H1 (cell line): ENCODE results near the gene ZC3H18. TPM values are rescaled to one million over a fixed set of nuclear protein-coding genes. Genes with fewer than 3 reads are reported as not detected.

ENCODE experiments used
- CTCF ChIA-PET: fragments of 300-600 bp; sonication (Branson Sonifier 250); formaldehyde crosslinking; loops from one replicate; lab custom pipeline; 2021; ENCODE audit not compliant: partially characterized antibody; lab: Charles Lee
- POLR2A ChIA-PET: fragments of 300-600 bp; sonication (Branson Sonifier 250); formaldehyde crosslinking; loops from one replicate; lab custom pipeline; 2021; ENCODE audit warnings: inconsistent platforms; ENCODE audit not compliant: partially characterized antibody; lab: Charles Lee
- DNase-seq, 2 experiments: peaks; one replicate each; pipeline versions ENCODE4 v3.0.0 to v3.0.0-alpha.2; 2010 to 2022; ENCODE audit warnings: low spot score in 2 of 2, low read depth in 1 of 2, mixed read lengths in 1 of 2
- FAIRE-seq: peaks from 2 replicates; lab custom pipeline; 2011; peaks lifted over from hg19 to GRCh38; lab: Jason Lieb, UNC
- H2AFZ ChIP-seq: 2 replicates; pipeline ENCODE4 v1.8.1; 2012; ENCODE audit warnings: low read length, inconsistent platforms
- H2AK5ac ChIP-seq: 2 replicates; pipeline ENCODE4 v1.6.1; 2013; ENCODE audit warnings: low read depth, low read length
- H2BK120ac ChIP-seq: replicated peaks from 2 replicates; pipeline ENCODE3; 2013; ENCODE audit warnings: low read depth, low read length, inconsistent platforms
- H2BK12ac ChIP-seq: 2 replicates; pipeline ENCODE4 v1.6.1; 2013; ENCODE audit warnings: low read depth, low read length
- H2BK15ac ChIP-seq: 2 replicates; pipeline ENCODE4 v1.6.1; 2013; ENCODE audit warnings: low read length
- H2BK20ac ChIP-seq: 2 replicates; pipeline ENCODE4 v1.6.1; 2013; ENCODE audit warnings: low read length
- H2BK5ac ChIP-seq: 2 replicates; pipeline ENCODE4 v1.6.1; 2013; ENCODE audit warnings: low read depth, low read length
- H3K14ac ChIP-seq: 2 replicates; pipeline ENCODE4 v1.6.1; 2013; ENCODE audit warnings: inconsistent platforms; ENCODE audit not compliant: insufficient read length
- H3K18ac ChIP-seq: 2 replicates; pipeline ENCODE4 v1.6.1; 2013; ENCODE audit warnings: low read length; ENCODE audit errors: extremely low read depth
- H3K23ac ChIP-seq: 2 replicates; pipeline ENCODE4 v1.6.1; 2013; ENCODE audit warnings: inconsistent platforms; ENCODE audit not compliant: insufficient read length
- H3K23me2 ChIP-seq: 2 replicates; pipeline ENCODE4 v1.6.1; 2013; ENCODE audit warnings: low read depth, low read length
- H3K27ac ChIP-seq: 2 replicates; pipeline ENCODE4 v1.6.1; 2011; ENCODE audit warnings: low read depth, low read length, inconsistent platforms
- H3K27me3 ChIP-seq, 4 experiments: replicated peaks in 1 of 4; 1 replicate in 1 of 4; 2 replicates in 3 of 4; pipeline versions ENCODE4 v1.6.1 to v1.8.1; 2011 to 2013; ENCODE audit warnings: low read length in 3 of 4, mild to moderate bottlenecking in 3 of 4, inconsistent platforms in 2 of 4, mixed read lengths in 2 of 4, moderate library complexity in 1 of 4; ENCODE audit not compliant: control insufficient read depth in 3 of 4, insufficient read depth in 3 of 4; ENCODE audit errors: extremely low read depth in 1 of 4
- H3K36me3 ChIP-seq, 4 experiments: 2 replicates each; pipeline versions ENCODE4 v1.6.1 to v1.8.1; 2011 to 2013; ENCODE audit warnings: mild to moderate bottlenecking in 4 of 4, low read length in 3 of 4, moderate library complexity in 2 of 4, control low read depth in 1 of 4, inconsistent platforms in 1 of 4; ENCODE audit not compliant: insufficient read depth in 4 of 4, control insufficient read depth in 2 of 4
- H3K4ac ChIP-seq: replicated peaks from 2 replicates; pipeline ENCODE3; 2013; ENCODE audit warnings: low read length, low read depth, mixed read lengths, inconsistent platforms; ENCODE audit not compliant: insufficient read length
- H3K4me1 ChIP-seq, 4 experiments: replicated peaks in 1 of 4; 1 replicate in 1 of 4; 2 replicates in 3 of 4; pipeline versions ENCODE4 v1.6.1 to v1.8.1; 2011 to 2013; ENCODE audit warnings: low read length in 3 of 4, inconsistent platforms in 2 of 4, mixed read lengths in 1 of 4; ENCODE audit not compliant: insufficient read depth in 4 of 4, control insufficient read depth in 3 of 4
- H3K4me2 ChIP-seq, 2 experiments: 2 replicates each; pipeline versions ENCODE4 v1.6.1 to v1.8.1; 2011 to 2013; ENCODE audit warnings: low read depth in 2 of 2, low read length in 2 of 2, control low read depth in 1 of 2, inconsistent platforms in 1 of 2, mild to moderate bottlenecking in 1 of 2; ENCODE audit not compliant: insufficient read depth in 1 of 2
- H3K4me3 ChIP-seq, 4 experiments: fragments of 200-600, 300-600 bp in 1 of 4; sonication (generic), shearing (Covaris generic), sonication (Bioruptor Twin) in 1 of 4; 2 replicates each; pipeline versions ENCODE4 v1.5.1 to v1.8.1; 2011 to 2016; ENCODE audit warnings: low read length in 4 of 4, low read depth in 3 of 4, control low read depth in 2 of 4, inconsistent platforms in 2 of 4, mild to moderate bottlenecking in 2 of 4, mixed read lengths in 1 of 4, moderate library complexity in 1 of 4; ENCODE audit not compliant: insufficient read depth in 2 of 4; ENCODE audit errors: extremely low read depth in 1 of 4
- H3K56ac ChIP-seq: replicated peaks from 2 replicates; pipeline ENCODE3; 2013; ENCODE audit warnings: low read depth, mild to moderate bottlenecking, mixed read lengths, low read length, inconsistent platforms; ENCODE audit not compliant: insufficient read length
- H3K79me1 ChIP-seq: 2 replicates; pipeline ENCODE4 v1.6.1; 2013; ENCODE audit warnings: low read depth, low read length, control low read depth
- H3K79me2 ChIP-seq, 2 experiments: 2 replicates each; pipeline versions ENCODE4 v1.6.1 to v1.8.1; 2012 to 2013; ENCODE audit warnings: low read length in 2 of 2, mild to moderate bottlenecking in 2 of 2, inconsistent platforms in 1 of 2; ENCODE audit not compliant: insufficient read depth in 2 of 2, control insufficient read depth in 1 of 2
- H3K9ac ChIP-seq, 4 experiments: replicated peaks in 1 of 4; 1 replicate in 1 of 4; 2 replicates in 3 of 4; pipeline versions ENCODE4 v1.6.1 to v1.8.1; 2011 to 2013; ENCODE audit warnings: low read depth in 3 of 4, low read length in 3 of 4, control low read depth in 2 of 4, mild to moderate bottlenecking in 2 of 4, moderate library complexity in 2 of 4, inconsistent platforms in 1 of 4; ENCODE audit errors: extremely low read depth in 1 of 4
- H3K9me3 ChIP-seq, 2 experiments: 2 replicates each; pipeline versions ENCODE4 v1.6.1 to v1.8.1; 2012 to 2013; ENCODE audit warnings: mild to moderate bottlenecking in 2 of 2, moderate library complexity in 2 of 2, control low read depth in 1 of 2, inconsistent platforms in 1 of 2, low read depth in 1 of 2, low read length in 1 of 2, mixed read lengths in 1 of 2; ENCODE audit not compliant: insufficient read depth in 2 of 2
- H4K20me1 ChIP-seq, 2 experiments: replicated peaks in 1 of 2; 2 replicates each; pipeline versions ENCODE3 to v1.8.1; 2011 to 2013; ENCODE audit warnings: inconsistent platforms in 2 of 2, low read length in 2 of 2, mild to moderate bottlenecking in 1 of 2; ENCODE audit not compliant: insufficient read depth in 2 of 2, control insufficient read depth in 1 of 2
- H4K5ac ChIP-seq: 2 replicates; pipeline ENCODE4 v1.6.1; 2013; ENCODE audit warnings: low read length, low read depth, mixed read lengths, inconsistent platforms; ENCODE audit not compliant: insufficient read length
- H4K8ac ChIP-seq: 2 replicates; pipeline ENCODE4 v1.8.0; 2013; ENCODE audit warnings: mild to moderate bottlenecking, moderate library complexity, low read length, inconsistent platforms; ENCODE audit not compliant: insufficient read depth; ENCODE audit errors: extremely low read depth
- H4K91ac ChIP-seq: replicated peaks from 2 replicates; pipeline ENCODE3; 2013; ENCODE audit warnings: low read length, mixed read lengths, inconsistent platforms; ENCODE audit not compliant: insufficient read length
- CBX5 ChIP-seq: fragments of 300-800, 300-1000 bp; sonication (generic); IDR thresholded peaks from 2 replicates; pipeline ENCODE4 v1.7.1; 2016; ENCODE audit warnings: antibody characterized with exemption, low read length, low read depth
- CREB1 ChIP-seq: IDR thresholded peaks from 2 replicates; pipeline ENCODE4 v1.6.1; 2012; ENCODE audit warnings: inconsistent platforms
- EGR1 ChIP-seq: IDR thresholded peaks from 2 replicates; pipeline ENCODE4 v1.6.1; 2011; ENCODE audit warnings: low read depth, low read length, borderline replicate concordance
- GABPA ChIP-seq: IDR thresholded peaks from 2 replicates; pipeline ENCODE4 v1.6.1; 2011; ENCODE audit warnings: mild to moderate bottlenecking, low read length, moderate library complexity, borderline replicate concordance; ENCODE audit not compliant: insufficient read depth
- RNF2 ChIP-seq: fragments of 200-900, 300-1000 bp; sonication (generic); IDR thresholded peaks from 2 replicates; pipeline ENCODE4 v1.7.1; 2016; ENCODE audit warnings: borderline replicate concordance, low read depth, mild to moderate bottlenecking, antibody characterized with exemption, low read length; ENCODE audit not compliant: poor library complexity, severe bottlenecking; ENCODE audit errors: missing control alignments
- WGBS, 2 experiments: shearing (Covaris generic) in 1 of 2; methylation state at CpG; one replicate each; pipeline versions ENCODE4 v1.1.6 to v1.1.7; 2013 to 2015; ENCODE audit warnings: low lambda C conversion rate in 2 of 2, mixed read lengths in 2 of 2, inconsistent platforms in 1 of 2, low coverage in 1 of 2, missing lambda C conversion rate in 1 of 2; ENCODE audit not compliant: insufficient replicate concordance in 2 of 2, insufficient coverage in 1 of 2, insufficient read length in 1 of 2; ENCODE audit errors: extremely low coverage in 1 of 2, missing lambda C conversion rate in 1 of 2; 5-methylcytosine and 5-hydroxymethylcytosine counted together
- polyA plus RNA-seq, 7 experiments: library from polyadenylated mRNA; depleted of rRNA in 3 of 7; stranded (reverse) in 5 of 7; unstranded in 2 of 7; fragments of >200 nt in 5 of 7; fragments of 200-250 nt in 2 of 7; gene quantifications; 1 replicate in 5 of 7; 2 replicates in 1 of 7; 4 replicates in 1 of 7; pipeline versions ENCODE4 v1.2.1 to v1.2.3, GENCODE V29; 2011 to 2013; ENCODE audit warnings: missing spikeins in 2 of 7, mixed read lengths in 2 of 7
- total RNA-seq: library from RNA; stranded (reverse); fragmentation: NEBNext Ultra II Directional; extraction: Animal tissue kit (Norgen Biotek cat#: 25700); gene quantifications from 2 replicates; pipeline ENCODE4 v1.2.1, GENCODE V29; 2021
- TF ChIP-seq, protein P1 (sequence below): IDR thresholded peaks from 2 replicates; pipeline ENCODE4 v1.6.1; 2011; ENCODE audit warnings: low read depth, mild to moderate bottlenecking, low read length; ENCODE audit not compliant: insufficient read depth
- TF ChIP-seq, protein P2 (sequence below): IDR thresholded peaks from 2 replicates; pipeline ENCODE4 v1.6.1; 2012; ENCODE audit warnings: low read length, inconsistent platforms

ZC3H18 gene
- total and polyA plus RNA-seq, 2 of the 8 experiments (the other 6 are each of a cell fraction or from before 2014, with no cell fraction given): 12.1 to 73.2 TPM

GRCh38 chr16:88568710-88569613 lies 1.2 kb upstream of the ZC3H18 start:
- peak overlapping the region; percentile 94 to 96 for H3K4me2 ChIP-seq
- H3K23me2 ChIP-seq: peaks cover 8% of the 10 kb centered on the region
- no peak overlapping the region for H2BK20ac ChIP-seq
- no peak overlapping the region for H3K18ac ChIP-seq
- no peak overlapping the region for H3K4ac ChIP-seq
- H4K91ac ChIP-seq: no peak overlapping the region
- peaks cover 16 to 32% of the 10 kb centered on the region in 2 experiments for H3K79me2 ChIP-seq
- H2BK5ac ChIP-seq: 0 out of 2 replicates have a peak overlapping the region, but pooled peaks have one; percentile 54
- H3K36me3 ChIP-seq: peaks cover 0 to 8% (median 0%) of the 10 kb centered on the region in 4 experiments; a peak in 2 of 8 replicates
- H3K27ac ChIP-seq: no peak overlapping the region
- peak overlapping the region; percentile 11 for H4K8ac ChIP-seq
- no peak overlapping the region for H2BK120ac ChIP-seq
- H3K4me1 ChIP-seq: peaks cover 0 to 10% (median 5%) of the 10 kb centered on the region in 4 experiments; a peak in 5 of 7 replicates
- peaks cover 6 to 19% of the 10 kb centered on the region in 2 experiments for H4K20me1 ChIP-seq
- DNase-seq: no peak
- H3K79me1 ChIP-seq: peaks cover 7% of the 10 kb centered on the region
- 91% methylated on average over 18 of the region's 18 CpGs; no CpG with 5 or more reads in 1 of the 2 experiments for WGBS, 2 experiments
- H2AK5ac ChIP-seq: no peak overlapping the region; the same call in 1 of the 2 replicates
- peak overlapping the region; percentile 65; the same call in 1 of the 2 replicates for H2AFZ ChIP-seq
- FAIRE-seq: no peak
- no peaks in the 10 kb centered on the region for H3K9me3 ChIP-seq
- POLR2A ChIA-PET: interaction anchor here (0.9 kb wide), 1 partner anchor 8 kb away, joined by 4 read pairs; no protein-coding TSS in a partner anchor
- H3K23ac ChIP-seq: no peak overlapping the region
- 0 out of 2 replicates have a peak overlapping the region, but pooled peaks have one; percentile 25 for H2BK15ac ChIP-seq
- H2BK12ac ChIP-seq: peak overlapping the region; percentile 69; the same call in 1 of the 2 replicates
- CTCF ChIA-PET: interaction anchor here (1.0 to 2.0 kb wide), 2 partner anchors 24 to 34 kb away, joined by 3 to 4 read pairs; no protein-coding TSS in a partner anchor
- peak overlapping the region in 1 of 4 experiments; percentile 59; a peak in 2 of 7 replicates for H3K9ac ChIP-seq
- peaks cover 0 to 3% (median 0%) of the 10 kb centered on the region in 4 experiments; a peak in 1 of 7 replicates for H3K27me3 ChIP-seq
- H3K4me3 ChIP-seq: peak overlapping the region; percentile 69 to 99 (median 82)
- H3K14ac ChIP-seq: no peak overlapping the region
- no peak overlapping the region for H4K5ac ChIP-seq
- no peak overlapping the region for H3K56ac ChIP-seq
- TF ChIP-seq RNF2: no peak
- TF ChIP-seq CREB1: no peak
- TF ChIP-seq, protein P1, sequence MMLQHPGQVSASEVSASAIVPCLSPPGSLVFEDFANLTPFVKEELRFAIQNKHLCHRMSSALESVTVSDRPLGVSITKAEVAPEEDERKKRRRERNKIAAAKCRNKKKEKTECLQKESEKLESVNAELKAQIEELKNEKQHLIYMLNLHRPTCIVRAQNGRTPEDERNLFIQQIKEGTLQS: no peak
- TF ChIP-seq GABPA: no peak
- no peak for TF ChIP-seq CBX5
- TF ChIP-seq, protein P2, sequence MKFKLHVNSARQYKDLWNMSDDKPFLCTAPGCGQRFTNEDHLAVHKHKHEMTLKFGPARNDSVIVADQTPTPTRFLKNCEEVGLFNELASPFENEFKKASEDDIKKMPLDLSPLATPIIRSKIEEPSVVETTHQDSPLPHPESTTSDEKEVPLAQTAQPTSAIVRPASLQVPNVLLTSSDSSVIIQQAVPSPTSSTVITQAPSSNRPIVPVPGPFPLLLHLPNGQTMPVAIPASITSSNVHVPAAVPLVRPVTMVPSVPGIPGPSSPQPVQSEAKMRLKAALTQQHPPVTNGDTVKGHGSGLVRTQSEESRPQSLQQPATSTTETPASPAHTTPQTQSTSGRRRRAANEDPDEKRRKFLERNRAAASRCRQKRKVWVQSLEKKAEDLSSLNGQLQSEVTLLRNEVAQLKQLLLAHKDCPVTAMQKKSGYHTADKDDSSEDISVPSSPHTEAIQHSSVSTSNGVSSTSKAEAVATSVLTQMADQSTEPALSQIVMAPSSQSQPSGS: no peak
- TF ChIP-seq EGR1: no peak
